ENCODE data around the gene OOSP4B.
"Not testable (repeated sequence)": the region's sequence is repeated elsewhere in the genome, so short reads cannot be mapped to it uniquely, and the experiment has no call there.

OOSP4B gene

DNA sequence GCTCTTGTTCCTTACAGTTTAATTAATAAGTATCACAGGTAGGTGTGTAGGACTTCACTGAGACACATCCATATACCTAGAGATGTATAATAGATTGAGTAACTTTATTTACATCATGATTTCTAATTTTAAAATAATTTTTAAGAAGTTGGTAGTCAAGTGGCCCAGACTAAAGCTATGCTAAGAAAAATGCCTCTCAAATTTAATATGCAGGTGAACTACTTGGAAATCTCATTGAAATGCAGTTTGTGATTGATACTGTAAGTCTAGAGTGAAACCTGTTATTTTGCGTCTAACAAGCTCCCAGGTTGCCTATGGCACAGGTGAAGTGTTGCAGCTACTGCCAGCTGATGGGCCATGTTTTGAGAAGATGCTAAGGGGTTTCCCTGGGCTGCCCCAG, at the start of gene OOSP4B:
OOSP4B (plus strand) TSS at position 301 of the 400 bp plus-strand sequence.
- TF ChIP-seq, protein P1, sequence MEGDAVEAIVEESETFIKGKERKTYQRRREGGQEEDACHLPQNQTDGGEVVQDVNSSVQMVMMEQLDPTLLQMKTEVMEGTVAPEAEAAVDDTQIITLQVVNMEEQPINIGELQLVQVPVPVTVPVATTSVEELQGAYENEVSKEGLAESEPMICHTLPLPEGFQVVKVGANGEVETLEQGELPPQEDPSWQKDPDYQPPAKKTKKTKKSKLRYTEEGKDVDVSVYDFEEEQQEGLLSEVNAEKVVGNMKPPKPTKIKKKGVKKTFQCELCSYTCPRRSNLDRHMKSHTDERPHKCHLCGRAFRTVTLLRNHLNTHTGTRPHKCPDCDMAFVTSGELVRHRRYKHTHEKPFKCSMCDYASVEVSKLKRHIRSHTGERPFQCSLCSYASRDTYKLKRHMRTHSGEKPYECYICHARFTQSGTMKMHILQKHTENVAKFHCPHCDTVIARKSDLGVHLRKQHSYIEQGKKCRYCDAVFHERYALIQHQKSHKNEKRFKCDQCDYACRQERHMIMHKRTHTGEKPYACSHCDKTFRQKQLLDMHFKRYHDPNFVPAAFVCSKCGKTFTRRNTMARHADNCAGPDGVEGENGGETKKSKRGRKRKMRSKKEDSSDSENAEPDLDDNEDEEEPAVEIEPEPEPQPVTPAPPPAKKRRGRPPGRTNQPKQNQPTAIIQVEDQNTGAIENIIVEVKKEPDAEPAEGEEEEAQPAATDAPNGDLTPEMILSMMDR (IDR thresholded peaks at IDR 0.05; ENCODE audit: low read depth, low read length) = no peak
- DNase-seq (ENCODE audit: extremely low read depth, low read depth) = no peak

DNA sequence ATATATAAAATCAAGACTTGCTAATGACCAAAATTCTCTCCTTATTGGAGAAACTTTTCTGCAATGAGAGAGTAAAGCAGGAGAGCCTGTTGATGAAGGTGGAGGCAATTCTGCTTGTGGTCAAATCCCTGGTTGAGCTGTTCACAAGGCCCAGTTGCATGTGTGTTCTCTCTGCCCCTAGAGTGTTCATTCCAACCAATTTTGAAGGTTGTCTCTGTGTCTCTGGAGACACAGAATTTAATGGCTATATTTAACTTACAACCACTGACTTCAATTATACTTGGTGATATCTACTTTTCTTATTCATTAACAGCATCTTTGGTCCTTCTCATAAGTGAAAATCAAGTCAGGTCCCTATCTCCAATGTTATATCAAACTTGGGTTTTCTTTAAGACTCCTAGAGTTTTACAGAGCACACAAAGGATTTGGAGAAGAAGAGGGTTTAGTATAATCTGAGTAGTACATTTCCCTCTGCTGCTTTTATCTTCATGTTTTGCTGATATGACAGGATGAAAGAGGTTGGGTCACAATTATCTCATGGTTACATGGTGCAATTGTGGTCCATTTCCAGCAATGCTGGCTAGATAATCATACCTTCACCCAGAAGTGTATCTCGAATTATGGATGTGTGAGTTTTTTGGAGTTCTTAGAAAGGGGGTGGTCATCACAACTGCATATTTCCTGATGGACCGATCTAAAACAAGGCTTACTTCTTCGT, 49.1 kb upstream of the OOSP4B start:
- TF ChIP-seq, protein P1 (IDR thresholded peaks at IDR 0.05; ENCODE audit: low read depth, low read length) = no peak
- no peak for DNase-seq (ENCODE audit: extremely low read depth, low read depth)

DNA sequence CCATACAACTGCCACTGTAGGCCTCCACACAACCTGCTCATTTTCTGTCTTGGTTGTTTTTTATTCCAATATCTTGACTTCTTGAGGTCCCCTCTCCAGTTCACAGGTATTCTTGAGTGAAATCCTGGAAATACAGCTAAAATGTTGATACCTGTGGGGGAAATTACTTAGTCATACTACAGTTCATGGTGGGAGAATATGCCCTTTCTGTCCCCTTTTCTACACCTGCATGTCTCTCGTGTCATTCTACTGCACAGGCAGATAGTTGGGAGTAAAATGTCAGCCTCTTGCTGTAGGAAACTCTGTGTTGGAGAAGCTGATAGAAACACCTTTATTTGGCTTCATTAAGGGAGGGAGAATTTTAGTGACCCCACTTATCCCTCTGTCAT, 48.6 kb upstream of the OOSP4B start:
- TF ChIP-seq, protein P1 (IDR thresholded peaks at IDR 0.05; ENCODE audit: low read depth, low read length) = no peak
- DNase-seq (ENCODE audit: extremely low read depth, low read depth) = no peak

DNA sequence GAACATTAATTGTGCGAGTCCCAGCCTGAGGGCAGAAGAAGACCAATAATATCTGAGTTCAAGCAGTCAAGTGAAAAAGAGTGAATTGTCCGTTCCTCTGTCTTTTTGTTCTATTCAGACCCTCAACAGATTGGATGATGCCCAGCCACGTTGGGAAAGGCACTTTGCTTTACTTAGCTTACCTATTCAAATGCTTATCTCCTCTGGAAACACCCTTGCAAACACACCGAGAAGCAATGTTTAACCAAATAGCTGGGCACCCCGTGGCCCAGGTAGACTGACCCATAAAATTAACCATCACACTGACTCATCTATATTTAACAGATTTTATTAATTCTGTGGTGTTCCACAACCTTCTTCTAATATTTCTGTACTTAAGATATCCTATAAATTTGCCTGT, 43.9 kb upstream of the OOSP4B start:
- TF ChIP-seq, protein P1 (IDR thresholded peaks at IDR 0.05; ENCODE audit: low read depth, low read length) = no peak
- no peak for DNase-seq (ENCODE audit: extremely low read depth, low read depth)

DNA sequence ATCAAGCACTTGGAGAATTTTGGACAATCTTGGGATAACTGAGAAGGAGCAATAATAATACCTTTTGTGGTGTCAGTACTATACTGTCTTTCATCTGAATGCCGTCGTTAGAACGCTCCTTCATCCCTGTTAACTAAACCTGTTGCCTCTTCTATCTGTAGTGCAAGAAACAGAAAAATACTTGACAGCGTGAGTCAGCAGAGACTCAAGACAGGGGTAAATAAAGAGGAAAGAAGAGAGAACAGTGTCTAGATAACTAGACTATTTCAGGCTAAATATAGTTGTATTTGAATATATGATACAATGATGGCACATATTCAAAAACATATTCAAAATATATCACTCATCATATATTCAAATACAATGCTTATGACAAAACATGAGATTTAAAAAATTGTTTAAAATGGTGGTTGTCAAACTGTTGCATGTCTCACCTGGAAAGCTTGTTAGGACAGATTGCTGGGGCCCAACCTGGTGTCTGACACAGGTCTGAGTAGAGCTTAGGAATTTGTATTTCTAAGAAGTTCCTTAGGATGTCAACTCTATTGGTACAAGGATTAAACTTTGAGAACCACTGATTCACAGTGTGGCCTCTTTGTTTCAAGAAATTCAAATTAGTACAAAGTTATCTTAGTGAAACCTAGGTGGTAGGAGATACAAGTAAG, 35.7 kb upstream of the OOSP4B start:
- no peak for DNase-seq (ENCODE audit: extremely low read depth, low read depth)
- TF ChIP-seq, protein P1 (IDR thresholded peaks at IDR 0.05; ENCODE audit: low read depth, low read length) = no peak

DNA sequence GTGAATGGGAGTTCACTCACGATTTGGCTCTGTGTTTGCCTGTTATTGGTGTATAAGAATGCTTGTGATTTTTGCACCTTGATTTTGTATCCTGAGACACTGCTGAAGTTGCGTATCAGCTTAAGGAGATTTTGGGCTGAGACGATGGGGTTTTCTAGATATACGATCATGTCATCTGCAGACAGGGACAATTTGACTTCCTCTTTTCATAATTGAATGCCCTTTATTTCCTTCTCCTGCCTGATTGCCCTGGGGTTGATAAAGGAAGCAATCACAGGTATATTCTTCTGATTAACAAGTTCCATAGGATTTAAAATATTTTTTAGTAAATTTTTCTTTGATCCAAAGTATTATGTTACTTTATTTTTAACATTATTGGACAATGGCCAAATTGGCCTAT, 34.9 kb upstream of the OOSP4B start:
- not testable (repeated sequence) for DNase-seq (ENCODE audit: extremely low read depth, low read depth)

DNA sequence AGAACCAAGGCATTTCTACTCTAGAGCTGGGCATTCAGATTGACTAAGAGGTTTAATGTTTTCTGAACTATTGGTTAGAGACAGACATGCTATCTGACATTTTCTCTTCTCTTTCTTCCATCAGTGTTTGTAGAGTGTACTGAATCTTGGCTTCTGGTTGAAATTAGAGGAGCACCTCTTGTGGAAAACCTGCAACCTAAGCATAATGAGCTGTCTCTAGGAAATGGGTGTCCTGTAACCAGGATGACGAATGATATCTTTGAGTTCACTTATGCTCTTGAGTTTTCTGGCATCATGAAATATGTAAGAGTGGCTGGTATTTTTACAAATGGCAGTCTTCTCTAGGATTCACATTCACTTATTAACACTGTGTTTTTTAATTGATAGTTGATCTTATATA, 33.8 kb upstream of the OOSP4B start:
- no peak for DNase-seq (ENCODE audit: extremely low read depth, low read depth)
- TF ChIP-seq, protein P1 (IDR thresholded peaks at IDR 0.05; ENCODE audit: low read depth, low read length) = no peak
